ENCODE results near the gene BCL2. TPM values are rescaled to one million over a fixed set of nuclear protein-coding genes. Genes with fewer than 3 reads are reported as not detected.

BCL2 gene
- total RNA-seq, 2 donors from 2014 or later, result 95.4 to 269 TPM

DNA sequence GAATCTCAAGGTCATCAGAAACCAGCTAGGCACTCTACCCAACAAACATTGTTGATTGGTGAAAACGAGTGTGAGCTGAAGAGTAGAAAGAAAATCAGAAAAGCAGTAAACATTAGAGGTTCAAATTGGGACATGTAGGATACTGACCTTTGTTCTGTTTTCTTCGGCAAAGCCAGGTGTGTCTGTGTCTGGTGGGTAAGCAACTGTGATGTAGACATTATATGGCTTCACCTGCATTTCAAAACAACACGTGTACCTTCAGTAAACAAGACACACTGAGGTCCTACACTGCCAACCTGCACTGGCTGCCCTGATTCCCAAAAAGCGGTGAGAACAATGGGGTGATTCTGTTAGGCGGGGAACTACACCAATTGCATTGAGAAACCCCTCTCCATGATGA is 24.7 kb upstream of the BCL2 start:
- peak overlapping the region; percentile 63 for H3K27ac Mint-ChIP-seq

DNA sequence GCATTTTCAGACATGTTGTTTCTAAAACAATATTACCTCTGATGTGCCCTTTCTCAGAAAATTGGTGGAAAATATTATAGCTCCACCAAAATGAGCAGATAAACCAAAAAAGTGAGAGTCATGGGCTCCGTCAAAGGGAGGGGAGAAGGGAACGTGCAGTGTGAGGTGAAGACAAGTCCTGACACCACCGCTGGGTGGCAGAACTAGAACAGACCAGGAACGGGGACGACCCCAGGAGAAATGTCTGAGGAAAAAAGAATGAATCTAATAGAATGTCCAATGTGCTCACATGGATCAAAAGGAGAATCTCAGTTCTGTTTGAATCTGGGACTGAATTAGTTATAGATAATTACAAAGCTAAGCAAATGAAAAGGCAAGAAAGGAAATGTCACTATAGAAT is 22.6 kb upstream of the BCL2 start:
- Mint-ChIP-seq H3K27me3 (no peaks in the 10 kb centered on the region), H3K9me3 (no peaks in the 10 kb centered on the region), H3K4me3 (no peak overlapping the region), H3K27ac (no peak overlapping the region), H3K4me1 (peaks cover 11% of the 10 kb centered on the region), H3K36me3 (ENCODE audit: low read depth) (peaks cover 100% of the 10 kb centered on the region)
- peak; percentile 64 for ATAC-seq (replicated peaks)

More for the DNA sequence above, 24.7 kb upstream of the BCL2 start:
- H3K4me3 Mint-ChIP-seq, result no peak overlapping the region
- ATAC-seq (replicated peaks), result no peak
- peaks cover 100% of the 10 kb centered on the region for H3K36me3 Mint-ChIP-seq (ENCODE audit: low read depth)
- no peaks in the 10 kb centered on the region for H3K9me3 Mint-ChIP-seq
- no peaks in the 10 kb centered on the region for H3K27me3 Mint-ChIP-seq
- peaks cover 12% of the 10 kb centered on the region for H3K4me1 Mint-ChIP-seq

DNA sequence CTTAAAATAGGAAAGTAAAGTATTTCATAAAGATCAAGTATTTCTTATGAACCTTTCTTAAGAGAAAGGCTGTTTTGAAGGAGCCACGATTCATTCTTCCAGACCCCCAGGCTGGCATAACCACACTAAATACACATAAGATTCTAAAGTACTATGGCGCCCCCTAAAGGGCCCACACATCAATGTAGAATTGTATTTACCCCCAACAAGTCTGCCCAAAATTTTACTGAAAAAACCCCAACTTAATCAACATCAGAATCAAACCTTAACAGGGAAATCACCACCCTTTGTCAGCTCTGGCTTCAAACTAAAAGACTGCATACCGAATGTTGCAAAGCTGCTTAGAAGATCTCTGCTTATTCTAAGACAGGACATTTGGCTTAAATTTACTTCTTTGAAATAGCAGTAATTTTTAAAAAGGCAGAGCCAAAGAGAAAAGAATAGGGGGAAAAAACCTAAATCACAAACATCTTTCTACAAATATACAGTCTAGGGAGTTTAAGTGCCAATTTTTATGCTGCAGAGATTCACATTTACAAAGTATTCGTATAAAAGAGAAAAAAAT is 20.4 kb upstream of the BCL2 start:
- Mint-ChIP-seq H3K4me1 (peaks cover 13% of the 10 kb centered on the region), H3K9me3 (no peaks in the 10 kb centered on the region), H3K27me3 (no peaks in the 10 kb centered on the region), H3K27ac (no peak overlapping the region), H3K4me3 (no peak overlapping the region), H3K36me3 (ENCODE audit: low read depth) (peaks cover 100% of the 10 kb centered on the region)
- ATAC-seq (replicated peaks), result peak; percentile 35

DNA sequence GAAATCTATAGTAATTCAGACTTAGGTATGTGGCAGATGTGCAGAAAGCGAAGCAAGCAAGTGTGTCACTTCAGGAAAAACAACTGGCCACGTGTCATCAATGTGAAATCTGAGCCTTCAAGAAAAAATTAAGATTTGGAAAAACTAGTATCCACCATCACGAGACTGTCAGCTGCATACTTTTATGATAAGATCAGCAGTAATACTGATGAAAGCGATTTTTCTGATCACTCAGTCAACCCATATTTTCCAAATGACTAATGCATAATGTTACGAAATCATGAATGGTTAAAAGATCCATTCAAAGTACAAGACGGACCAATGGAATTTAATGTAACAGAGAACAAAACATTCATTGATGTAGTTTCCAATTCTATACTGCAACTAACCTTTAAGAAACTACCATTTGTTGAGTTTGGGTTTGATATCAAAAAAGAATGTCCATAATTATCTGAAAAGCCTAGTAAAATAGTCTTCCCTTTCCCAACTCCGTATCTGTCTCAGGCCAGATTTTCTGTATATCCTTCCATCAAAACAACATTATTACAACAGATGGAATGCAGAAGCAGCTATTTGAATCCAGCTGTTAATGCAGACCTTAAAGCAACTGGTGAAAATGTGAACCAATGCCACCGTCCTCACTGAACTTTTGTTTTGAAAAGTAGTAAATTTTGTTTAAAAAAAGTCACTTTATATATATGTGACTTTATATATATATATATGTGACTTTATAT is 17.0 kb upstream of the BCL2 start:
- no peak for ATAC-seq (replicated peaks)
- Mint-ChIP-seq H3K9me3 (no peaks in the 10 kb centered on the region), H3K36me3 (ENCODE audit: low read depth) (peaks cover 100% of the 10 kb centered on the region), H3K27ac (no peak overlapping the region), H3K4me1 (peaks cover 13% of the 10 kb centered on the region), H3K4me3 (no peak overlapping the region), H3K27me3 (no peaks in the 10 kb centered on the region)

DNA sequence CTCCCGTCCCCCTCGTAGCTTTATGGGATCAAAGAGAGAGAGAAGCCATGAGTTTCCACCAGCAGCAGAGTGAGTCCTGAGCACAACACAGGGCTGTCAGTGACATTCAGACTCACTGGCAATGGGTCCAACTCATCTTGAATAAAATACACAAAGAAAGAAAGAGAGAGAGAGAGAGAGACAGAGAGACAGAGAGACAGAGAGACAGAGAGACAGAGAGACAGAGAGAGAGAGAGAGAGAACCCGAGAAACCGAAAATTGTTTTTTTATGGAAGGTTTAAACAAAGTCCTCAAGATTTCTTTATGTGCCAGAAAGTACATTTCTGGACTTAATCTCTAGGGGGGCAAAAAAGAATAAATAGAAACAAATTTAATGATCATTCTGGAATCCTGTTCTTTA is 11.5 kb upstream of the BCL2 start:
- ATAC-seq (replicated peaks), result no peak
- Mint-ChIP-seq H3K9me3 (no peaks in the 10 kb centered on the region), H3K36me3 (ENCODE audit: low read depth) (peaks cover 69% of the 10 kb centered on the region), H3K4me3 (no peak overlapping the region), H3K27ac (no peak overlapping the region), H3K27me3 (no peaks in the 10 kb centered on the region), H3K4me1 (no peaks in the 10 kb centered on the region)

DNA sequence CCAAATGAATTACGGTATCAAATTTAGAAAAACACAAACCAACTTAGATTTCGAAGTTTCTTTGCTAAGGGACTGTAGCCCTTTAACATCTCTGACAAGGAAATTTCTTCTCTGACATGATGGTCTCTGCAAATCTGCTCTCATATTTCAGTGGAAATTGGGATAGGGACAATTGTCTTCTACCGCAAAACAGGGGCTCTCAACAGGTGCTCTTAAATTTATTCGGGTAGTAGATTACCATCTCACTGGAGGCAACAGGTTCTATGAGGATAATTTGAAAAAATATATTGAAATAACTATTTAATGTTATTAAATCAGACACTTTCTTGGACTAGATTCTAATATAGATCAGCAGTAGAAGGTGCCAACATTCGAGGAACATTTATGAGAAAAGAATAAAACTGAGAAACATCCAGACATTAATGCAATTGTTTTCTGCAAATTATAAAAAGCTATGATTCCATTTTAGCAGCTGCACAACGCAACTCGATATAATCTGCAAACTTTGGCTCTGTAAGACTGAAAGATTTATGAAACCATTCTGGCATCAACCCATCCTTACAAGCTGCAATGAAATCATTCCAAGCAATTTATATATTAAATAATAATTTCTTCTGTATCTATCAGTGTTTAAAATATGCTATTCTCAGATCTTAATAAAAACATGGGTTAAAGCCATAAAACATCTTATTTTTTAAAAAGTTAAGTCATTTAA is 10.0 kb upstream of the BCL2 start:
- H3K4me1 Mint-ChIP-seq, result no peaks in the 10 kb centered on the region
- no peak overlapping the region for H3K27ac Mint-ChIP-seq
- ATAC-seq (replicated peaks), result no peak
- H3K4me3 Mint-ChIP-seq, result no peak overlapping the region
- no peaks in the 10 kb centered on the region for H3K27me3 Mint-ChIP-seq
- H3K9me3 Mint-ChIP-seq, result no peaks in the 10 kb centered on the region
- H3K36me3 Mint-ChIP-seq (ENCODE audit: low read depth), result peaks cover 54% of the 10 kb centered on the region

DNA sequence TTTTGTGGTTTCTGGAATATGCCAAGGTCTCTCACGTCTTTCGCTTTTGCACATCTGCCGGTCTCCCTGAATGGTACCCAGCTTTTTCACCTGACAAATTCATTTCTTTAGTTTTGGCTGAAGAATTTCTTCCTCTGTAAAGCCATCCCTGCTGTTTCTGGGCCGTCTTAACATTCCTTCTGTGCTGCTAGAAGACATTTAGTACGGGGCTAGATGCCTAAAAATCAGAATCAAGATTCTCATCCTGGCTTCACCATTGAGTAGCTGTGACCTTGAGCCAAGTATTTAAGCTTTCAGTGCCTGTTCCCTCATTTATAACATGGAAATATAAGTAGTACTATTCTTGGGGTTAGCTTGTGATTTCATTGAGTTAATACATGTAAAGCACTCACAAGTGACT is 6.4 kb upstream of the BCL2 start:
- ATAC-seq (replicated peaks), result no peak
- H3K36me3 Mint-ChIP-seq (ENCODE audit: low read depth), result peaks cover 18% of the 10 kb centered on the region
- no peaks in the 10 kb centered on the region for H3K9me3 Mint-ChIP-seq
- H3K27me3 Mint-ChIP-seq, result no peaks in the 10 kb centered on the region
- H3K4me1 Mint-ChIP-seq, result peaks cover 15% of the 10 kb centered on the region
- no peak overlapping the region for H3K4me3 Mint-ChIP-seq
- H3K27ac Mint-ChIP-seq, result peak overlapping the region; percentile 25

DNA sequence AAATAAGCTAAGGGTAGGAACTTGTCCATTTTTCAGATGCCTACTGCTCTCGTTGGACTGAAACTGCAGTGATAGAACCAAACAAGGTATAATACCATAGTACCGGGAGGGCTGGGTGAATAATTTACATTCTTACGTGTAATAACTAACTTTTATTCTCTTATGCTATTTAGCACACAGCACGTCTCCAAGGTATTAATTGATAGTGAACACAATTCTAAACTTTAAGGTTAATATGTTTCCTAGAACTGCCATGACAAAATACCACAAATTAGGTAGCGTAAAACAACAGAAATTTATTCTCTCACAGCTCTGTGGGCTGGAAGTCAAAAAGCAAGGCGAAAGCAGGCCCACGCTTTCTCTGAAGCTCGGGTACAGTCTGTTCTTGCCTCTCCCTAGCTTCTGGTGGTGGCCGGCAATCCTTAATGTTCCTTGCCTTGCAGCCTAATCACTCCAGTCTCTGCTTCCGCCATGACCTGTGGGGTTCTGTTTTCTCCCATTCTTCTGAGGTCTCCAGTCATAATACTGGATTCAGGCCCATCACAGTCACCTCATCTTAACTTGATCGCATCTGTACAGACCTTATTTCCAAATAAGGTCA is 5.6 kb upstream of the BCL2 start:
- peaks cover 10% of the 10 kb centered on the region for H3K36me3 Mint-ChIP-seq (ENCODE audit: low read depth)
- no peak overlapping the region for H3K27ac Mint-ChIP-seq

DNA sequence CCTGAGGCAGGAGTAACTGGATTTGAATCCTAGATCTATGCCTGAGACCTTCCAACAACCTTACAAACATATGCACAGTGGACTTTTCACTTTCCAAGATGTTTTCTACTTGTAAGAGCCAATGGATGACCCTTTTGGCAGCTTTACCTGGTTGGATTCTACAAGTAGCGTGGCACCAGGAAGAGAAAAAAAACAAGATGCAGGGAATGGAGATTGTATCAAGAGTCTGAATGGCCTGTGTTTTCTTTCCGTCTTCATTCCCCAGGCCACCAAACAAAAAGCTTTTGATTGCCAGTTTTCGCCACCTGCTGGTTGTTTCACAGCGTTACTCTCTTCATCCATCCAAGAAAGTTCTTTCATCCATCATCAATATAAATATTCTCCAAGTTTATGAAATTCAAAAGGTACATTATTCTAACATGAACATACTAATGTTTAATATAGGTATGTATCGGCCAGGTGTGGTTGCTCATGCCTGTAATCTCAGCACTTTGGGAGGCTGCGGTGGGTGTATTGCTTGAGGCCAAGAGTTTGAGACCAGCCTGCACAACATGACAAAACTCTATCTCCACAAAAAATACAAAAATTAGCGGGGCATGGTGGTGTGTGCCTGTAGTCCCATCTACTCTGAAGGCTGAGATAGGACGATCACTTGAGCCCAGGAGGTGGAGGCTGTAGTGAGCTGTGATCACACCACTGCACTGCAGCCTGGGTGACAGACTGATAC is 3.5 kb upstream of the BCL2 start:
- H3K9me3 Mint-ChIP-seq, result no peaks in the 10 kb centered on the region
- no peaks in the 10 kb centered on the region for H3K27me3 Mint-ChIP-seq
- peak overlapping the region; percentile 92 for H3K4me3 Mint-ChIP-seq

More for the DNA sequence above, 5.6 kb upstream of the BCL2 start:
- ATAC-seq (replicated peaks), result no peak
- peaks cover 15% of the 10 kb centered on the region for H3K4me1 Mint-ChIP-seq
- no peaks in the 10 kb centered on the region for H3K9me3 Mint-ChIP-seq
- no peak overlapping the region for H3K4me3 Mint-ChIP-seq
- no peaks in the 10 kb centered on the region for H3K27me3 Mint-ChIP-seq

DNA sequence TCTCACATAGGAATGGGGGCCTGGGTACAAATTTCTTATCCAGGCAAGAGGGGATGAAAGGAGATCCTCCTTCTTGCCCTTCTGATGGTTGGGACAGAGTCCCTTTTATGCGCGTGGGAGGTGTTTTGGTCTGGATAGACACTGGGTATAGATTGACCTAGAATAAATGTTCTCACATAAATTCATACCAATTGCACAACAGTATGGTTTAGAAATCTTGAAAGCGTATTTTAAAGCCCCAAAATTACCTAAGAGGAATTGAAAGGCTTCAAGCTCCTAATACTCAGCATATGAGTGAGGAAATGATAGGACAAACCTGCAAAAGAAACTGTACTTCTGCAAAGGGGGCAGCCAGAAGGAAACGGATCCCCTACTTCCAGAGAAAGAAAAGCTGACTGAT is 2.6 kb upstream of the BCL2 start:
- no peak for ATAC-seq (replicated peaks)
- H3K27ac Mint-ChIP-seq, result peak overlapping the region; percentile 7
- H3K27me3 Mint-ChIP-seq, result no peaks in the 10 kb centered on the region
- peaks cover 24% of the 10 kb centered on the region for H3K36me3 Mint-ChIP-seq (ENCODE audit: low read depth)
- H3K9me3 Mint-ChIP-seq, result no peaks in the 10 kb centered on the region
- peaks cover 15% of the 10 kb centered on the region for H3K4me1 Mint-ChIP-seq
- H3K4me3 Mint-ChIP-seq, result peak overlapping the region; percentile 92

More for the DNA sequence above, 3.5 kb upstream of the BCL2 start:
- H3K27ac Mint-ChIP-seq, result peak overlapping the region; percentile 7
- peaks cover 15% of the 10 kb centered on the region for H3K36me3 Mint-ChIP-seq (ENCODE audit: low read depth)
- H3K4me1 Mint-ChIP-seq, result peaks cover 15% of the 10 kb centered on the region
- ATAC-seq (replicated peaks), result no peak

DNA sequence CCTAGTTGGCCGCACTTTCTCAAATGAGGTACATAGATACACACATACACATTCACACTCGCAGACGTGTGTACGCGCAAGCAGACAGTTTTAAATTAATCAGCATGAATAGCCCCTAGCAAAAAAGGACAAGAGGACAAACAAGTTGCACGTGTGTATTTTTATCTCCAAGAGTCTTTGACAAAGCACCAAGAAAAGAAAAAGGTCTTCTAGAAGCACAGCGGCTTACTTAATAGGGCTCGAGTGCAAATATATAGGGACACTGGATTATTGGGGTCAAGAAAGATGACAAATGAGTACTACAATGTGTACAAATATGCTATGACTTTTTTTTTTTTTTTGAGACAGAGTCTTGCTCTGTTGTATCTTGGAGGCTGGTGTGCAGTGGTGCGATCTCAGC is 1.7 kb upstream of the BCL2 start:
- H3K36me3 Mint-ChIP-seq (ENCODE audit: low read depth), result peaks cover 33% of the 10 kb centered on the region
- no peaks in the 10 kb centered on the region for H3K27me3 Mint-ChIP-seq
- H3K4me1 Mint-ChIP-seq, result peaks cover 15% of the 10 kb centered on the region
- peak overlapping the region; percentile 92 for H3K4me3 Mint-ChIP-seq
- peak overlapping the region; percentile 93 for H3K27ac Mint-ChIP-seq
- no peak for ATAC-seq (replicated peaks)
- H3K9me3 Mint-ChIP-seq, result no peaks in the 10 kb centered on the region

DNA sequence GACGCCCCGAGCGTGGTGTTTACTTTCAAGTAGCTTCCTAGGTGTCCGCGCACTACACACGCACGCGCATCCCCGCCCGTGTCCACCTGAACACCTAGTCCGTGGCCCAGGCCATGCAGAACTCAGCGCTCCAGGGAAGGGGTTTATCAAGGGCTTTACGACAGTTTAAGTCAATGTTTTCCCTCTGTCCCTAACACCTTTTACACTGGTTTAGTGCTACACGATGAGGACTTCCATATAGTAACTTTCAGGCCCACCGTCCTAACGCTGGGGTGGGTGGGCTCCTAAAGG is 1.4 kb upstream of the BCL2 start:
- ATAC-seq (replicated peaks), result no peak
- H3K27me3 Mint-ChIP-seq, result no peaks in the 10 kb centered on the region
- peaks cover 37% of the 10 kb centered on the region for H3K36me3 Mint-ChIP-seq (ENCODE audit: low read depth)
- H3K4me3 Mint-ChIP-seq, result peak overlapping the region; percentile 92
- H3K9me3 Mint-ChIP-seq, result no peaks in the 10 kb centered on the region
- peaks cover 15% of the 10 kb centered on the region for H3K4me1 Mint-ChIP-seq
- peak overlapping the region; percentile 93 for H3K27ac Mint-ChIP-seq

DNA sequence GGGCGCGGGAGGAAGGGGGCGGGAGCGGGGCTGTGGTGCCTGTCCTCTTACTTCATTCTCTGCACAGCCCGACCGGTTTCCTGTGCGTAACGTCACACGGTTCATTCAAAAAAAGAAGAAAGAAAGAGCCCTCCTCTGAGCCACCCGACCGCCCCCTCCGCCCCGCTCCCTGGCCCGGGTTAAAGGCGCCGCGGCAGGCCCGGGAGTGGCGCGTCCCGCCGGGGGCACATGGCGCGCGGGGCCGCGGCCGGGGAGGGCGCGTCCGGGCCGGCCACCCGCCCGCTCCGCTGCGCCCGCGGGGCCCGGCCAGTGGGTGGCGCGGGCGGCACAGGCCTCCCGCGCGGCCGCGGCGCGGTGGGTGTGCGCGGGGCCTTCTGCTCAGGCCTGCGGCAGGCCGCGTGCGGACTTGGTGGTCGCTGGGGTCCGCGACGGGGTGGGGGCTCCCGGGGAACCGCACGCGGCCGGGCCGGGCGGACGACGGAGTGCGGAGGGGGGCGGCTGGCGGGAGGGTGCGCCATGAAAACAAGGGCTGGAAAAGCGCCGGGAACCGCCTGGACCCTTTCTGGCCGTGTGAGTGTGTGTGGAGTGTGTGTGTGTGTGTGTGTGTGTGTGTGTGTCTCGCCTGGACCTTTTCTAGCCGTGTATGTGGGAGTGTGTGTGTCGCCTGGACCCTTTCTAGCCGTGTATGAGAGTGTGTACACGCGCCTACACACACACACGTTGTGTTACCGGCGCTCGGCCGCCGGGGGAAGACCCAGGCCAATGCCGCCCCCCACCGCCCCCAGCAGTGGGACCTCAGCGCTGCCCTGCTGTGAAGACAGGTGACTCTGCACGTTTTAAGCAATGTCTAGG is 780 bp upstream of the BCL2 start:
- Mint-ChIP-seq H3K9me3 (no peaks in the 10 kb centered on the region), H3K27me3 (no peaks in the 10 kb centered on the region), H3K4me1 (peaks cover 15% of the 10 kb centered on the region), H3K27ac (peak overlapping the region; percentile 93), H3K4me3 (peak overlapping the region; percentile 92), H3K36me3 (ENCODE audit: low read depth) (peaks cover 42% of the 10 kb centered on the region)
- peak; percentile 74 for ATAC-seq (replicated peaks)

Measured in activated T-helper 17 cell treated with anti-CD3 and anti-CD28 coated beads, Interleukin-2, amount 50 U/mL, for 72 hours (primary cell).